HG03439 (cell line): ENCODE results near the gene AMZ1.
"Not testable (repeated sequence)": the region's sequence is repeated elsewhere in the genome, so short reads cannot be mapped to it uniquely, and the experiment has no call there.

Experiments
- ATAC-seq: cut with Tn5 transposase; IDR thresholded peaks from one replicate; pipeline ENCODE4 v1.9.1; 2021; ENCODE audit warnings: mild to moderate bottlenecking, moderate library complexity; ENCODE audit not compliant: unreplicated experiment

The AMZ1 gene

GRCh38 chr7:2724453-2725177 is 36.6 kb downstream of the AMZ1 start:
- ATAC-seq, result no peak

GRCh38 chr7:2725178-2726105 is 37.4 kb downstream of the AMZ1 start:
- ATAC-seq, result no peak

GRCh38 chr7:2726316-2727018 is 38.5 kb downstream of the AMZ1 start:
- no peak for ATAC-seq

GRCh38 chr7:2727206-2727605 is 39.2 kb downstream of the AMZ1 start:
- ATAC-seq, result not testable (repeated sequence)

- no peak for ATAC-seq
Observed at GRCh38 chr7:2728316-2729030, 40.5 kb downstream of the AMZ1 start.

GRCh38 chr7:2729031-2729892 is 41.3 kb downstream of the AMZ1 start:
- ATAC-seq, result no peak

- ATAC-seq, result no peak
Observed at GRCh38 chr7:2729893-2730716, 42.1 kb downstream of the AMZ1 start.

GRCh38 chr7:2730846-2731770 is 43.1 kb downstream of the AMZ1 start:
- no peak for ATAC-seq

GRCh38 chr7:2732388-2732787 is 44.4 kb downstream of the AMZ1 start:
- ATAC-seq, result no peak

GRCh38 chr7:2732959-2733584 is 45.1 kb downstream of the AMZ1 start:
- ATAC-seq, result no peak

GRCh38 chr7:2734084-2734686 is 46.2 kb downstream of the AMZ1 start:
- ATAC-seq, result no peak

GRCh38 chr7:2734751-2735571 is 47.0 kb downstream of the AMZ1 start:
- ATAC-seq, result no peak

GRCh38 chr7:2735744-2736143 is 47.7 kb downstream of the AMZ1 start:
- no peak for ATAC-seq

- ATAC-seq, result no peak
Observed at GRCh38 chr7:2736411-2736914, 48.5 kb downstream of the AMZ1 start.

- not testable (repeated sequence) for ATAC-seq
Observed at GRCh38 chr7:2737005-2737743, 49.2 kb downstream of the AMZ1 start.
